K562 (cell line): ENCODE data around the gene ZNF264. TPM values are rescaled to one million over a fixed set of nuclear protein-coding genes. Genes with fewer than 3 reads are reported as not detected.

Source experiments
- BDP1 ChIP-seq: IDR thresholded peaks from 3 replicates; pipeline ENCODE4 v1.6.1; 2011; ENCODE audit not compliant: insufficient read length, insufficient read depth
- BHLHE40 ChIP-seq: IDR thresholded peaks from 2 replicates; pipeline ENCODE4 v1.6.1; 2011; ENCODE audit warnings: low read length, improper control_type of control experiment
- CBFA2T3 ChIP-seq: fragments of 450-650 bp; IDR thresholded peaks from 2 replicates; pipeline ENCODE4 v1.6.1; 2017
- CBFB ChIP-seq: sonication (generic); formaldehyde crosslinking; IDR thresholded peaks from 2 replicates; pipeline ENCODE4 v1.4.0; 2020; ENCODE audit warnings: mild to moderate bottlenecking, missing genetic modification reagents
- CC2D1A ChIP-seq: fragments of 450-650 bp; IDR thresholded peaks from 2 replicates; pipeline ENCODE4 v1.6.1; 2017; ENCODE audit warnings: mild to moderate bottlenecking
- FOSL1 ChIP-seq: fragments of 200-800 bp; sonication (Bioruptor generic); conservative IDR thresholded peaks from 2 replicates; pipeline ENCODE4 v1.6.1; 2016; ENCODE audit warnings: missing genetic modification characterization, missing compliant biosample characterization
- GABPB2 ChIP-seq: fragments of 250-450 bp; sonication (Bioruptor Pico); conservative IDR thresholded peaks from 2 replicates; pipeline ENCODE4 v1.5.1; 2021; ENCODE audit warnings: mild to moderate bottlenecking
- GATAD2B ChIP-seq: fragments of 450-650 bp; IDR thresholded peaks from 2 replicates; pipeline ENCODE4 v1.6.1; 2017; ENCODE audit warnings: mild to moderate bottlenecking, borderline replicate concordance
- GTF2F1 ChIP-seq: IDR thresholded peaks from 2 replicates; pipeline ENCODE4 v1.6.1; 2011; ENCODE audit warnings: low read depth, low read length, improper control_type of control experiment
- IRF2 ChIP-seq: sonication (generic); formaldehyde crosslinking; IDR thresholded peaks from 2 replicates; pipeline ENCODE4 v1.8.1; 2022; ENCODE audit warnings: mild to moderate bottlenecking, missing genetic modification reagents
- MEF2D ChIP-seq: conservative IDR thresholded peaks from 2 replicates; pipeline ENCODE4 v1.6.1; 2016; ENCODE audit warnings: low read depth, missing genetic modification characterization, missing compliant biosample characterization
- MEIS2 ChIP-seq: fragments of 450-650 bp; IDR thresholded peaks from 2 replicates; pipeline ENCODE4 v1.6.1; 2014; ENCODE audit warnings: mild to moderate bottlenecking; ENCODE audit not compliant: partially characterized antibody
- RBM14 ChIP-seq: fragments of 200-400 bp; formaldehyde crosslinking; IDR thresholded peaks from 2 replicates; pipeline ENCODE4 v1.6.1; 2018; ENCODE audit warnings: low read depth, mild to moderate bottlenecking, low read length, moderate library complexity, borderline replicate concordance; ENCODE audit not compliant: insufficient read depth
- SMAD3 ChIP-seq: fragments of 450-650 bp; formaldehyde crosslinking; conservative IDR thresholded peaks from 2 replicates; pipeline ENCODE4 v1.4.0; 2020; ENCODE audit warnings: mild to moderate bottlenecking
- TAF15 ChIP-seq: fragments of 200-400 bp; formaldehyde crosslinking; IDR thresholded peaks from 2 replicates; pipeline ENCODE4 v1.6.1; 2017; ENCODE audit warnings: mild to moderate bottlenecking, low read depth, low read length, moderate library complexity
- THRAP3 ChIP-seq: fragments of 450-650 bp; IDR thresholded peaks from 2 replicates; pipeline ENCODE4 v1.6.1; 2016; ENCODE audit warnings: mild to moderate bottlenecking, inconsistent platforms, borderline replicate concordance
- USF1 ChIP-seq: sonication (generic); formaldehyde crosslinking; IDR thresholded peaks from 2 replicates; pipeline ENCODE4 v1.9.0; 2022; ENCODE audit warnings: mild to moderate bottlenecking, missing genetic modification reagents
- ZBTB7A ChIP-seq: IDR thresholded peaks from 2 replicates; pipeline ENCODE4 v1.6.1; 2011; ENCODE audit warnings: low read depth, mild to moderate bottlenecking, low read length, moderate library complexity, borderline replicate concordance; ENCODE audit not compliant: control insufficient read depth
- ZKSCAN1 ChIP-seq: fragments of 150-350 bp; IDR thresholded peaks from 2 replicates; pipeline ENCODE4 v1.6.1; 2016; ENCODE audit warnings: low read depth, low read length
- ZNF12 ChIP-seq: sonication (generic); formaldehyde crosslinking; IDR thresholded peaks from 2 replicates; pipeline ENCODE4 v1.4.0; 2020; ENCODE audit warnings: mild to moderate bottlenecking, missing genetic modification reagents
- ZNF24 ChIP-seq: fragments of 450-650 bp; IDR thresholded peaks from 2 replicates; pipeline ENCODE4 v1.6.1; 2016
- ZNF311 ChIP-seq: fragments of 250-450 bp; sonication (Bioruptor Pico); IDR thresholded peaks from 2 replicates; pipeline ENCODE4 v1.4.0; 2020; ENCODE audit warnings: mild to moderate bottlenecking, moderate library complexity
- ZNF354B ChIP-seq: fragments of 250-450 bp; sonication (Bioruptor Pico); IDR thresholded peaks from 2 replicates; pipeline ENCODE4 v1.4.0; 2020
- ZNF699 ChIP-seq: fragments of 250-450 bp; sonication (Bioruptor Pico); IDR thresholded peaks from 2 replicates; pipeline ENCODE4 v1.8.0; 2021; ENCODE audit warnings: mild to moderate bottlenecking, moderate library complexity; ENCODE audit not compliant: insufficient replicate concordance
- polyA plus RNA-seq, 8 experiments: library from polyadenylated mRNA; depleted of rRNA in 4 of 8; stranded (reverse) in 5 of 8; unstranded in 3 of 8; fragments of >200 nt; fragmentation: Nextera tagmentation in 2 of 8; fragmentation: Illumina TruSeq in 1 of 8; extraction: Ambion mirVana in 2 of 8; extraction: Trizol in 1 of 8; gene quantifications; 2 replicates each; pipeline versions ENCODE4 v1.2.1 to v1.2.3, GENCODE V29; 2011 to 2014; ENCODE audit warnings: inconsistent platforms in 1 of 8, missing spikeins in 1 of 8
- total RNA-seq, 7 experiments: library from RNA; depleted of rRNA in 6 of 7; stranded (reverse); fragments of >200 nt in 6 of 7; fragmentation: Illumina TruSeq in 2 of 7; extraction: Trizol in 2 of 7; gene quantifications; 2 replicates each; pipeline versions ENCODE4 v1.2.1 to v1.2.3, GENCODE V29; 2011 to 2021; ENCODE audit warnings: low replicate concordance in 1 of 7
- TF ChIP-seq, protein P1 (sequence below): IDR thresholded peaks from 2 replicates; pipeline ENCODE4 v1.6.1; 2014; ENCODE audit warnings: antibody characterized with exemption
- TF ChIP-seq, protein P2 (sequence below), 2 experiments: fragments of 450-650 bp in 1 of 2; IDR thresholded peaks; 2 replicates each; pipeline ENCODE4 v1.6.1; 2011 to 2017; ENCODE audit warnings: low read depth in 2 of 2, antibody characterized with exemption in 1 of 2, borderline replicate concordance in 1 of 2, low read length in 1 of 2, mild to moderate bottlenecking in 1 of 2, mixed read lengths in 1 of 2; ENCODE audit not compliant: control insufficient read depth in 1 of 2

Gene ZNF264
- total and polyA plus RNA-seq, 9 of the 15 experiments (the other 6 are each of a cell fraction or from before 2014, with no cell fraction given), result 0.08 to 7.9 (median 1.3) TPM

DNA sequence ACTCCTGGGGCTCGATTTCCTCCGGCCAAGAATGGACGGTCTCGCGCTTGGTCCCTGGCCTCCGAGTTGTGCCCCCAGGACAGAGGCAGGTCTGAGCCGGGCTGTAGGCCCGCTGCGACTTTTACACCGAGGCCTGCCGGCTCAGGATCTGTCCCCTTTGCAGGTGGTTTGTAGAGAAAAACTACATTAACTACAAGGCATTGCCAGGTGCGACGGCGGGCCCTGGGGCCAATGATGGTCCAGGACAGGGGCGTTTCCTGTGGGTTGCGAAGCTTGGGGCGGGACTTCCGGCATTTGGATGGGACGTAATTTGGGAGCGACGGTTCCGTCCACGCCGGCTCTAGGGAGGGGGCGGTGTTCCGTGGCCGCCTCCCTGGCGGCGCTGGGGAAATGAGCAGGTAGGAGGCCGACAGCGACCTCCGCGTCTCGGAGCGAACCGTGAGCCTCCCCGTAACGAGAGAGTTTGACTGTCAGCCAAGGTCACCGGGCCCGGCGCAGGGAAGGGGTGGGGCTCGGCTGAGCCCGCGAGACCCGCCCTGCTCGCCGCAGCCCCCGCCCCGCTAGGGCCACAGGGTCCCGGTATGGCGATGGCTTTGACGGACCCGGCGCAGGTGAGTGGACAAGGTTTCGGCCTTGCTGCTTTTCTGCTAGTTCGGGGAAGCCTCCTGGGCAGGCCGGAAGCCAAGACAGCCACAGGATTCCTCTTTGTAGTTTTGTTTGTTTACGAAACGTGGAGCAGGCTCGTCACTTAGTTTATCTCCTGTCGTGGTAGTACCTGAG, 49.2 kb downstream of the ZNF264 start, which contains the start of gene ZNF805 (continued):
- TF ChIP-seq ZNF699 (CRISPR knock-in tag) (no peak), BDP1 (no peak), GTF2F1 (no peak), ZNF12 (CRISPR knock-in tag) (no peak), MEF2D (tag) (no peak), GATAD2B (no peak), FOSL1 (tag) (no peak), THRAP3 (no peak), BHLHE40 (peak; percentile 31; the same call in 1 of the 2 replicates), CBFB (CRISPR knock-in tag) (no peak), MEIS2 (no peak), ZNF311 (CRISPR knock-in tag) (no peak), USF1 (CRISPR knock-in tag) (no peak), ZKSCAN1 (peak; percentile 63; the same call in 1 of the 2 replicates), ZBTB7A (peak; percentile 68; the same call in 1 of the 2 replicates), CC2D1A (0 out of 2 replicates have a peak, but pooled peaks have one; percentile 31), RBM14 (no peak), SMAD3 (no peak), IRF2 (CRISPR knock-in tag) (no peak), ZNF24 (no peak), TAF15 (no peak), GABPB2 (CRISPR knock-in tag) (no peak), CBFA2T3 (no peak), ZNF354B (CRISPR knock-in tag) (no peak)
- TF ChIP-seq, protein P1, sequence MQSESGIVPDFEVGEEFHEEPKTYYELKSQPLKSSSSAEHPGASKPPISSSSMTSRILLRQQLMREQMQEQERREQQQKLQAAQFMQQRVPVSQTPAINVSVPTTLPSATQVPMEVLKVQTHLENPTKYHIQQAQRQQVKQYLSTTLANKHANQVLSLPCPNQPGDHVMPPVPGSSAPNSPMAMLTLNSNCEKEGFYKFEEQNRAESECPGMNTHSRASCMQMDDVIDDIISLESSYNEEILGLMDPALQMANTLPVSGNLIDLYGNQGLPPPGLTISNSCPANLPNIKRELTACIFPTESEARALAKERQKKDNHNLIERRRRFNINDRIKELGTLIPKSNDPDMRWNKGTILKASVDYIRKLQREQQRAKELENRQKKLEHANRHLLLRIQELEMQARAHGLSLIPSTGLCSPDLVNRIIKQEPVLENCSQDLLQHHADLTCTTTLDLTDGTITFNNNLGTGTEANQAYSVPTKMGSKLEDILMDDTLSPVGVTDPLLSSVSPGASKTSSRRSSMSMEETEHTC, result no peak
- TF ChIP-seq, protein P2, sequence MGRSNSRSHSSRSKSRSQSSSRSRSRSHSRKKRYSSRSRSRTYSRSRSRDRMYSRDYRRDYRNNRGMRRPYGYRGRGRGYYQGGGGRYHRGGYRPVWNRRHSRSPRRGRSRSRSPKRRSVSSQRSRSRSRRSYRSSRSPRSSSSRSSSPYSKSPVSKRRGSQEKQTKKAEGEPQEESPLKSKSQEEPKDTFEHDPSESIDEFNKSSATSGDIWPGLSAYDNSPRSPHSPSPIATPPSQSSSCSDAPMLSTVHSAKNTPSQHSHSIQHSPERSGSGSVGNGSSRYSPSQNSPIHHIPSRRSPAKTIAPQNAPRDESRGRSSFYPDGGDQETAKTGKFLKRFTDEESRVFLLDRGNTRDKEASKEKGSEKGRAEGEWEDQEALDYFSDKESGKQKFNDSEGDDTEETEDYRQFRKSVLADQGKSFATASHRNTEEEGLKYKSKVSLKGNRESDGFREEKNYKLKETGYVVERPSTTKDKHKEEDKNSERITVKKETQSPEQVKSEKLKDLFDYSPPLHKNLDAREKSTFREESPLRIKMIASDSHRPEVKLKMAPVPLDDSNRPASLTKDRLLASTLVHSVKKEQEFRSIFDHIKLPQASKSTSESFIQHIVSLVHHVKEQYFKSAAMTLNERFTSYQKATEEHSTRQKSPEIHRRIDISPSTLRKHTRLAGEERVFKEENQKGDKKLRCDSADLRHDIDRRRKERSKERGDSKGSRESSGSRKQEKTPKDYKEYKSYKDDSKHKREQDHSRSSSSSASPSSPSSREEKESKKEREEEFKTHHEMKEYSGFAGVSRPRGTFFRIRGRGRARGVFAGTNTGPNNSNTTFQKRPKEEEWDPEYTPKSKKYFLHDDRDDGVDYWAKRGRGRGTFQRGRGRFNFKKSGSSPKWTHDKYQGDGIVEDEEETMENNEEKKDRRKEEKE (IDR thresholded peaks at IDR 0.05; ENCODE audit: borderline replicate concordance in 1 of 2, control insufficient read depth in 1 of 2, low read depth in 2 of 2, low read length in 1 of 2), result no peak
